HG02623 (cell line): ENCODE data around the gene ATP6V1C2.
"Not testable (repeated sequence)": the region's sequence is repeated elsewhere in the genome, so short reads cannot be mapped to it uniquely, and the experiment has no call there.

Source experiments
- ATAC-seq: cut with Tn5 transposase; IDR thresholded peaks from one replicate; pipeline ENCODE4 v1.9.1; 2021; ENCODE audit warnings: moderate library complexity; ENCODE audit not compliant: unreplicated experiment

Gene ATP6V1C2

GRCh38 chr2:10784719-10785118 is 63.3 kb downstream of the ATP6V1C2 start:
- no peak for ATAC-seq

GRCh38 chr2:10785260-10785659 is 63.8 kb downstream of the ATP6V1C2 start:
- ATAC-seq, result no peak

DNA sequence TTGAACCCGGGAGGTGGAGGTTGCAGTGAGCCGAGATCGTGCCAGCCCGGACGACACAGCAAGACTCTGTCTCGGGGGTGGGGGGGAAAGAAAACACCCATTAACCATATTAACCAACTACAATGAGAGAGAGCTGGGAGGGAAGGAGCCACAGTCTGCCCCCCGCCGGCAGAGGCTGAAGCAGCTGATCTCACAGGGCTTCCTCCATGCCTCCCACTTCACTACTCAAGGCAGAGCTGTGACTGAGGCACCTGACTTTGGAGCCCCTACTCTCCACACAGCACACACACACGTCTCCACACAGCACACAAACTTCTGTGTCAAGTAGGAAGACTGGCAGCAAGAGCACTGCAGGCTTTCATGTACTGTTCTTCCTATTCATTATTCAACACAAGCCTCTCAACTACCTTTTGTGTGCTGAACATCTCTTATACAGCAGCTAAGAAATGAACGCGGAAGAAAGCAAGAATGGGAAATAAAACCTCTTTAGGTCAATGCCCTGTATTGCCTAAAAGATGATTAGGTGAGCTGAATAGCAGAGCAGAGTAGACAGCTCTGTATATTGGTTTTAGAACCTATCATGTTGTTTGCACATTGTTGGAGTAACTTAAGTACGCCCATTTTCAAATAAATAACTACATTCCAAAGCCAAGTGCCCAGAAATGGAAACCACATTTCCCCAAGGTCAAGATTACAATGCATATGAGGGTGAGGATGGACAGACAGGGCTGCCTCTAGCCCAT is 65.0 kb downstream of the ATP6V1C2 start:
- ATAC-seq, result no peak

DNA sequence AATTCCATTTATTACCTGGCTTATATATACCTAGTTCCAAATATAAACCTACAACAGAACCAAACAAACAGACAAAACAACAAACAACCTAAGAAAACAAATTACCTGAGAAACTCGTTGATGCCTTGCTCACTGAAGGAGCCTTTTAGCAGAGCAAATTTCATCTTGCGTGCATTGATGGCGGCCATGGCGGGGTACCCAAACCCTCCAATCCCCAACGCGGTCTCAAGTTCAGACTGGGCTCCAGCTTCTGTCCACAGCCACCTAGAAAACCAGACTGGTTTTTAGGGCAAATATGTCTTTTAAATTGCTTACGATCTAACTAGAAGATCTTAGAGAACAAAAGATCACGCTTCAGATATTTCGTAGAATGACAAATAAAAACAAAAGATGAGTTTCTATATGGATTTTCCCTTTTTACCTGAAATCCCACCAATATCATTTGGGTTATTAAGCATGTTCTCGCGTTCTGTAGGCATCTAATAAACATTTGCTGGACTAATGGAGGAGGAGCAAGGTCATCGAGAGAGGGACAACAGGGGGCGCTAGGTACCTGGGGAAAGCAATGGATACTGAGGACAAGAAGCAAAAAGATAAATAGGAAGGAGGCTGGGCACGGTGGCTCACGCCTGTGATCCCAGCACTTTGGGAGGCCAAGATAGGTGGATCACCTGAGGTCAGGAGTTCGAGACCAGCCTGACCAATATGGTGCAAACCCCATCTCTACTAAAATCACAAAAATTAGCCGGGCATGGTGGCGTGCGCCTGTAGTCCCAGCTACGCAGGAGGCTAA is 65.9 kb downstream of the ATP6V1C2 start:
- ATAC-seq, result no peak

GRCh38 chr2:10788855-10789254 is 67.4 kb downstream of the ATP6V1C2 start:
- no peak for ATAC-seq

GRCh38 chr2:10790228-10790973 is 69.0 kb downstream of the ATP6V1C2 start:
- peak; percentile 67 for ATAC-seq

GRCh38 chr2:10792001-10792634 is 70.7 kb downstream of the ATP6V1C2 start:
- no peak for ATAC-seq

DNA sequence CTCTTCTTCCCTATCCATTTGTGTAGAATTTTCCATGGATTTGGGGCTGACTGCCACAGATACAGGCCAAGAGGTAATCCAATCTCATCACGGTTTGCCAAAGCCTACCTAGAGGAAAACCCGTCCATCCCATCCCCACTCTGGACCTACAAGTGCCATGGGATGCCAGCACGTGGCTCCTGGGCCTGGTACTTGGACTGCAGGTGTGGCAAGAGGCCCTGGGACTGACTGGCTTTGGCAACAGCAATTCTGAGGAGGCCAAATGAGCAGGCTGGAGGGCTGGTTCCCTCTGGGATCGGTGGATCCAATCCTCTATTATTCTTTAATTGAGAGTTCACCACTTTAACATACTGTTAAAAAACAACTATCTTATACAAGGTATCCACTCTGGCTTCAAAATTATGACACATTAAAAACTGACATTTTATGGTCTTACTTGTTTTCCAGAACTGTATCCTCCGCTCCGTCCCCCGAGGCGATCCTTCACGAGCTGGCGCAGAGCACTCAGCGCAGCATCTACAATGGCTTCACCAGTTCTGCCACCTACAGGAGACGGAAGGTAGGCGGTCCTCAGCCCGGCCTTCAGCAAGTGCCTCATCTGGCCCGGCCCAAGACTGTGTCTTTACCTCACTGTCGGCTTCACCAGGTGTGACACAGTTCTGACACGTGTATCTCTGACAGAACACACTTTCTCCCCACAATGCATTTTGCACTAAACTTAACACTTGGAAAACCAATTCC is 71.4 kb downstream of the ATP6V1C2 start:
- ATAC-seq, result no peak

DNA sequence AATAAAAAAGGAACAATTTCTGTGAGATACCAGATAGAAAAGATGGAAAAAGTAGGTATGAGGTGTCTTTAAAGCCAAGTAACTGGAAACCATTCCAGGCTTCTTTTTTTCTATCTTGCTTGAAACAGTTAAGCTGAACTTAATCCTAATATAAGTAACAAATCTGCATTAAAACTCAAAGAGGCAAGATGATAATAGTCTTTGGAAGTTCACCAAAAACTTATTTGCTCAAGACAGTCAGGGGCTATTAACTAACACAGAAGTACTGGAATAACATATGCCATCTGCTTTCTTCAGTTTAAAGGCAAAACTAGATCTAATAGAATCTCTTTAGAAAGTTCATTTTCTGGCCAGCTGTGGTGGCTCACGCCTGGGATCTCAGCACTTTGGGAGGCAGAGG is 72.4 kb downstream of the ATP6V1C2 start:
- no peak for ATAC-seq

DNA sequence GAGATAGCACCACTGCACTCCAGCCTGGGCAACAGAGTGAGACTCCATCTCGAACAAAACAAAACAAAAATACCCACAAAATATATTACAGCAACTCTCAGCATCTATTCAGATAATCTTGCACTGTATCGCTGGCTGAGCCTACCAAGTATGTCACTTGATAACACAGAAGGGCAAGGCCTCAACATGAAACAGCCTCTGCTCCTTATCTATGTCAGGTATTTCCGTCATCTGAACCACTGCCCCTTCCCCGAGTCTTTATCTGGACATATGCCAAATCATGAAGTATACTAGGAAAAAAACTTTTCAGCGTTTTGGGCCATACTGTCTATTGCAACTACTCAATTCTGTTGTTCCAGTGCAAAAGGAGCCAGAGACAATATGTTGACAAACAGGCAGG is 73.4 kb downstream of the ATP6V1C2 start:
- no peak for ATAC-seq

DNA sequence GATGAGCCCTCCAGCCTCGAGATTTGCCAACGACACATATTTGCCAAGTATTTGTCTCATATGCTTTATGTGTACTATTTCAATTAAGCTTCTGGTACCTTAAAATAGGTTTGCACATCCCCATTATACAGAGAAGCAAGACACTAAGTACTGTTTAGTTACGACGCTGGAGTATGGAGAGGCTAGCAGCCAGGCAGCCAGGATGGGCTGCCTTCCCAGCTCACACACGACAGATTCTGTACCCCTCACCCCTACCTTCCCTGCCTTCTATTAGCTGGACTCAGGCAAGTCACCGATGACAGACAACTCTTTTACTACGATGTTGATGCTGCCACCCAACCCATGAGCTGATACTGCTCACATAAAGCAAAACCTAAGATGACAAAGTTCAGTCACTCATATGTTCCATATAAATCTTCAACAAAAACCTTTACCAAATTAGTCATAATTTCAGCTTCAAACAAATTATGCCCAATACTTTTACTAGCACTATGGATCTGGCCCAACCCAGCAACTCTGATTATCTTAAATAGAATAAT is 74.1 kb downstream of the ATP6V1C2 start:
- no peak for ATAC-seq

DNA sequence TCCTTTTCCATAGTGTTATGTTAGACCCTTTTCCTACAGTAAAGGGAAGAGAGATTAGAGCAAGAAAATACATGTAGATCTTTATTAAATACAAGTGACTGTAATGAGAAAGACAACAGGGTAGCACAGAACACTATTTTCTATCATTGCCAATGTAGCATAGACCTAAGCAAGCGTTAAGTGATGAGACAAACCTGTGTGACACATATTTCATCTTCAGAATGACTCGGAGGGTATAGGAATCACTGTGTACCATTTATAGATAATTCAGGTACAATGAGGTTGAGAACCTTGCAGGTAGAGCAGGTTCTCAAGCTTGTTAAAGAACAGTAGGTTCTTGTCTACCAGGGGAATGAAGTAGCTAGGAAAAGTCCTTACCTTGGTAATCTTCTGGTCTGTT is 75.3 kb downstream of the ATP6V1C2 start:
- no peak for ATAC-seq

DNA sequence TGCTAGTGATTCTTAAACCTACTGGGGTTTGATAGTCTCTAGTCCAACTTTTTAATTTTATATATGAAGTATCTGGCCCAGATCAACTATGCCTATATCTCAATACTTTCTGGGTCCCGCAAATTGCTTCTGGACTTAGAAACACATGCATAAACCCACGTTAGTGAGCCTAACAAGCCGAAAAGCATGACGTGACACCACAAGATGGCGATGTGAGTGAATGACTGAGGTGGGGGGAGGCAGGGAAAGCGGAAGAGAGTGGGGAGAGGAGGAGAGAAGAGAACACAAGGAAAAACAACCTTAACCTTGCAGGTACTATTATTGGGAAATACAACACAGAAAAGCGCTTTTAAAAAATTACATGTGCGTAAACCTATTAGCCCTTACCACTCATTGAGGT is 77.4 kb downstream of the ATP6V1C2 start:
- ATAC-seq, result no peak

DNA sequence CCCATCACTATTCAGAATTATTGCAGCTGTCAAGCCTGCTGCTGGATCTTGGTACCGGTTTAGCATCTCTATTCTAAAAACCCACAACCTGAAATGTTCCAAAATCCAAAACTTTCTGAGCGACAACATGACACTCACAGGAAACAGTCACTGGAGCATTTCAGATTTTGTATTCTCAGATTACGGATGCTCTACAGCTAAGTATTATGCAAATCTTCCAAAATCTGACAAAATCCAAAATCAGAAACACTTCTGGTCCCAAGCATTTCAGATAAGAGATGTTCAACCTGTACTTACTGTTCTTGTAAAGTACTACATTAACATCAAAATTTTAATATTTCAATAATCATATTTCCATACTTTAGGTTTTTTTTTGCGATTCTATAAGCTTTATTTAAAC is 78.7 kb downstream of the ATP6V1C2 start:
- ATAC-seq, result no peak

DNA sequence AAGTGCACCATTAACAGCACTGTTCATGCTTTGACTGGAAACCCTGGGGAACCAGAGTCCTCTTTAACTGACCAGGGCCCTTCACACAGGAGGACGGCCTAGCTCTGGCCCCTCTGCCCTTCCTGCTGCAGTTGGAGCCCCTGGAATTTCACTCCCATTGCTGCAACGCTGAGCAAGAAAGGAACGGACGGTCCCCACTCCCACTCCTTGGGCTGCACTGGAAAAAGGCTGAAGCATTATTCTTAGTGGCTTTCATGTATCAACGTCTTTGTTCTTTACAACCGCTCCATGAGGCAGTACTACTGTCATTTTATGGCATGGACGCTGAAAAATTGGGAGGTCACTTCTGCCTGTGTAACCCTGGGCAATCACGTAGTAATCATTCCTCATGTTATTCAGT is 81.2 kb downstream of the ATP6V1C2 start:
- ATAC-seq, result no peak

DNA sequence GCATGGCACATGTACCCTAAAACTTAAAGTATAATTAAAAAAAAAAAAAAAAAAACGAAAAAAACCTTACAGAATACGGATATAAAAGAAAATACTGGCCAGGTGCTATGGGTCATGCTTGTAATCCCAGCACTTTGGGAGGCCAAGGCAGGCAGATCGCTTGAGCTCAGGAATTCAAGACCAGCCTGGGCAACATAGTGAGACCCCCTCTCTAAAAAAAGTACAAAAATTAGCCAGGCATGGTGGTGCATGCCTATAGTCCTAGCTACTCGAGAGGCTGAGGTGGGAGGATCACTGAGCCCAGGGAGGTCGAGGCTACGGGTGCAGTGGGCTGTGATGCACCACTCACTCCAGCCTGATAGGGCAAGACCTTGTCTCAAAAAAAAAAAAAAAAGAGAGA is 84.6 kb downstream of the ATP6V1C2 start:
- not testable (repeated sequence) for ATAC-seq

DNA sequence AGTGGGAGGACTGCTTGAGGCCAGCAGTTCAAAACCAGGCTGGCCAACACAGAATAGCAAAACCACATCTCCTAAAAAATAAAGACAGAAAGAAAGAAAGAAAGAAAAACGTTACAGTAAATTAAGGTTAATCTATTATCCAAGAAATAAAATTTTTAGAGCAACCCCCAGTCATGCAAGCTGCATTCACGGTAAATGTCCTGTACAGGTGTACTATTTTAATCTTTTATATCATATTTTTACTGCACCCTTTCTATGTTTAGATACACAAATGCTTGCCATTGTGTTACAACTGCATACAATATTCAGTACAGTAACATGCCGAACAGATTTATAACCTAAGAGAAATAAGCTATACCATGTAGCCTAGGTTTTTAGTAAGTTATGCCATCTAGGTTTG is 85.1 kb downstream of the ATP6V1C2 start:
- no peak for ATAC-seq

DNA sequence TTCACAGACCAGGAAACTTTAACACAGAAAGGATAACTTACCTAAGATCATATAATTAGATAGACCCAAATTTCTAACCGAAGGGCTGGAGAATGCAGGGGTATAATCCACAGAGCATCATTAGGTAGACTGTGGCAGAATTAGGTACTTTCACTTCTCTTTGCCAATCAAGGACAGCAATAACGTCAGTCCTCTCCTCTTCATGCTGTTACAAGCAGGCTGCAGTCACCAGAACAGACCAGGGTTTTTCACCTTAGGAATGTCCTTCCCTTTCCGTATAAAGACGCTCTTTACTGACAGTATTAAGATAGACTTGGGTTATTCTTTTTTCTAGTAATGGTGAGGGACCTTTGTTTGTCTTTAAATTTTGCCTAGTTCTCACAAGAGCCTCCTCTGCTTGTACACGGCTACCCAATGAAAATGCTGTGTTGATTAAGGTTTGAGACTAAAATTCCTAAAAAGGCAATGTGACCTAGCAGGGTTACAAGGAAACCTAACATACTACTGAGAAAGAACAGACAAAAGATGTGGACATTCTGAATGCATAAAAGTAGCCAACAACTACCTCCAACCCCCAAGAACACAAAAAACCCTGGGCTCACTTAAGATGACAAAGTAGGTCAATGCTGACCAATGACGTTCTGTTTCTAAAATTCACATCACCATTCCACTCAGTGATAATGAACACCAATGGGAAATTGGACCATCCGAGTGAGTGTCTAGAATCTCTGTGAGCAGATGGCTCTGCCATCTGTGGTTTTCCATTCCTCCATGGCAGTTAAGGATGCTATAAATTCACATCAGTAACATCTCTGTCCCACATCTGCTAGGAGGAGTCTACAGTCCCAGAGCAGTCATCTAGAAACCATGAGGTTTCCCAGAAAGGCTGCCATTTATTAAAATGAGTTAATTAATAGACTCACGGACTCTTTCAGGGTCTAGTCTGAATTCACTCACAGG is 89.1 kb downstream of the ATP6V1C2 start:
- ATAC-seq, result peak; percentile 35

GRCh38 chr2:10811517-10811916 is 90.1 kb downstream of the ATP6V1C2 start:
- no peak for ATAC-seq
